ENCODE measurements around the gene FAM168A.

FAM168A gene

DNA sequence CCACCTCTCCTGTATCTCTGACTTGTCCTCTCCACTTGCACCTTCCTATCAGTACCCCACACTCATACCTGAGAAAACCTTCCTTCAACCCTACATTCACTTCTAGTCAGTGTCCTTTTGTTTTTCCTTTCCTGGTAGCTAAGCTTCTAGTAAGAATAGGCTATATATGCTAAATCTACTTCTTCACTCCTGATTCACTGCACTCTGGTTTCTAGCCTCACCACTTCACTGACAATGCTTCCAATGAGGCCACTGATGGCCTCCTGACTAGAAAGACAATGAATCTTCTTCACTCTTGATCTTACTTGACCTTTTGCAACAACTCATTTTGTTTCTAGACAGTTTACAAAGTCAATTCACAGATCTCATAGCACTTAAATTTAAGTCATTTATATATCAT is 169.7 kb downstream of the FAM168A start:
- no peak overlapping the region for H3K4me3 ChIP-seq (ENCODE audit: low read depth, low read length)
- DNase-seq (ENCODE audit: low read depth), result no peak
- TF ChIP-seq, protein P1, sequence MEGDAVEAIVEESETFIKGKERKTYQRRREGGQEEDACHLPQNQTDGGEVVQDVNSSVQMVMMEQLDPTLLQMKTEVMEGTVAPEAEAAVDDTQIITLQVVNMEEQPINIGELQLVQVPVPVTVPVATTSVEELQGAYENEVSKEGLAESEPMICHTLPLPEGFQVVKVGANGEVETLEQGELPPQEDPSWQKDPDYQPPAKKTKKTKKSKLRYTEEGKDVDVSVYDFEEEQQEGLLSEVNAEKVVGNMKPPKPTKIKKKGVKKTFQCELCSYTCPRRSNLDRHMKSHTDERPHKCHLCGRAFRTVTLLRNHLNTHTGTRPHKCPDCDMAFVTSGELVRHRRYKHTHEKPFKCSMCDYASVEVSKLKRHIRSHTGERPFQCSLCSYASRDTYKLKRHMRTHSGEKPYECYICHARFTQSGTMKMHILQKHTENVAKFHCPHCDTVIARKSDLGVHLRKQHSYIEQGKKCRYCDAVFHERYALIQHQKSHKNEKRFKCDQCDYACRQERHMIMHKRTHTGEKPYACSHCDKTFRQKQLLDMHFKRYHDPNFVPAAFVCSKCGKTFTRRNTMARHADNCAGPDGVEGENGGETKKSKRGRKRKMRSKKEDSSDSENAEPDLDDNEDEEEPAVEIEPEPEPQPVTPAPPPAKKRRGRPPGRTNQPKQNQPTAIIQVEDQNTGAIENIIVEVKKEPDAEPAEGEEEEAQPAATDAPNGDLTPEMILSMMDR (IDR thresholded peaks at IDR 0.05; ENCODE audit: low read depth, low read length, missing control alignments), result no peak

GRCh38 chr11:73426219-73426850 is 171.6 kb downstream of the FAM168A start:
- no peak for DNase-seq (ENCODE audit: low read depth)
- TF ChIP-seq, protein P1 (IDR thresholded peaks at IDR 0.05; ENCODE audit: low read depth, low read length, missing control alignments), result no peak
- no peak overlapping the region for H3K4me3 ChIP-seq (ENCODE audit: low read depth, low read length)

DNA sequence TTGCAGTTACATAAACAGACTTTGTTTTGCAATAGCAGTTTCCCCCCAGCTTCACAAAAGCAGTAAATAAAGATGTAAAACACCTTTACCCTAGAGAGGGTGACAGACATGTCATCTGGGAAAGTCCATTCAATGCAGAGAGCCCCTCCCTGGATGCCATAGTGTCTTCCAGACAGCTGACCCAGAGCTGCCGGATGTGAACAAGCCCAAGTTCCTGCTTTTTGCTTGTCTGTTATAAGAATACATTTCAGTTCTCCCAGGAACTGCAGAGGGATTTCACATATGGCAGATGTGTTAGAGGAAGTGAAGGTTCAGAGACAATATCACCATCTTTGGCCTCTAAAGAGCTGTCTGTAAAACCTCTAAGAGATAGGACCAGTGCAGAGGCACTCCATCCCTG is 172.8 kb downstream of the FAM168A start:
- DNase-seq (ENCODE audit: low read depth), result no peak
- TF ChIP-seq, protein P1 (IDR thresholded peaks at IDR 0.05; ENCODE audit: low read depth, low read length, missing control alignments), result no peak
- H3K4me3 ChIP-seq (ENCODE audit: low read depth, low read length), result no peak overlapping the region

- TF ChIP-seq, protein P1 (IDR thresholded peaks at IDR 0.05; ENCODE audit: low read depth, low read length, missing control alignments), result no peak
- no peak overlapping the region for H3K4me3 ChIP-seq (ENCODE audit: low read depth, low read length)
- DNase-seq (ENCODE audit: low read depth), result no peak
Observed at GRCh38 chr11:73423506-73423905, 174.4 kb downstream of the FAM168A start.

DNA sequence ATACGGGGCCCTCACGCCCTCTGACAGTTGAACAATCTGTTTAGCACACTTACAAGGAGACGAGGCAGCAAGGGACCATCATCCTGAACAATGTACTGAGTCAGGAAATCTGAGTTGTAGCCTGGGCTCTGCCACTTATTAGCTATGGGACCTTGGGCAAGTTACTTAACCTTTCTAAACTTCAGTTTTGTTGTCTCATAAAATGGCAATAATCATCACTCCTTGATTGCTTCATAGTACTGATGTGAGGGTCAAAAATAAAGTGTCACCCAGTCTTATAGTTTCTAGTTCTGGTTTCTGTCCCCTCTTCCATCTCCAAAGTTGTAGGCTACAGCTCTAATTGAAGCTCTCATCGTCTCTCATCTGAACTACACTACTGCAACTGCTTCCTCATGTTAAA is 175.0 kb downstream of the FAM168A start:
- no peak for DNase-seq (ENCODE audit: low read depth)
- H3K4me3 ChIP-seq (ENCODE audit: low read depth, low read length), result no peak overlapping the region
- TF ChIP-seq, protein P1 (IDR thresholded peaks at IDR 0.05; ENCODE audit: low read depth, low read length, missing control alignments), result no peak

- no peak for DNase-seq (ENCODE audit: low read depth)
- H3K4me3 ChIP-seq (ENCODE audit: low read depth, low read length), result no peak overlapping the region
- TF ChIP-seq, protein P1 (IDR thresholded peaks at IDR 0.05; ENCODE audit: low read depth, low read length, missing control alignments), result no peak
Observed at GRCh38 chr11:73420136-73420535, 177.8 kb downstream of the FAM168A start.

DNA sequence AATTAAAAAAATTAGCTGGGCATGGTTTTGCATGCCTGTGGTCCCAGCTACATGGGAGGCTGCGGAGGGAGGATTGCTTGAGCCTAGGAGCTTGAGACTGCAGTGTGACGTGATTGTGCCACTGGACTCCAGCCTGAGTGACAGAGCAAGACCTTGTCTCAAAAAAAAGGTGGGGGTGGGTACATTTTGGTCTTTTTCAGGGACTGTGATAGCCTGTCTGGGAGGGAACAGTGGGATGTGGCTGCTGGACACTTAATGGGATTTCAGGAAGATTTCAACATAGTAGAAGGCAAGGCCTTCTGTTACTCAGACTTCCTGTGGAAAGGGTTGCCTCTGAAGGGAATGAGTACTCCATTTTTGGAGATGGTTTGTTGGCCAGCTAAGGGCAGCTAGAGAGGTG is 181.1 kb downstream of the FAM168A start:
- no peak for DNase-seq (ENCODE audit: low read depth)
- H3K4me3 ChIP-seq (ENCODE audit: low read depth, low read length), result no peak overlapping the region
- TF ChIP-seq, protein P1 (IDR thresholded peaks at IDR 0.05; ENCODE audit: low read depth, low read length, missing control alignments), result no peak

All from GM12864 (cell line).